SU-DHL-6 (cell line): ENCODE data around the gene WDR87.

ENCODE experiments used
- CTCF ChIP-seq: fragments of 200-600 bp; sonication (generic); IDR thresholded peaks from one replicate; pipeline ENCODE4 v1.5.1; 2017; ENCODE audit warnings: antibody characterized with exemption, mild to moderate bottlenecking, low read length, moderate library complexity; ENCODE audit not compliant: insufficient read depth, poor library complexity, severe bottlenecking
- EZH2phosphoT487 ChIP-seq: fragments of 200-600 bp; sonication (generic), shearing (Covaris generic); conservative IDR thresholded peaks from 2 replicates; pipeline ENCODE4 v1.6.1; 2018; ENCODE audit warnings: mild to moderate bottlenecking, antibody characterized with exemption, low read length, moderate library complexity, mixed read lengths

DNA sequence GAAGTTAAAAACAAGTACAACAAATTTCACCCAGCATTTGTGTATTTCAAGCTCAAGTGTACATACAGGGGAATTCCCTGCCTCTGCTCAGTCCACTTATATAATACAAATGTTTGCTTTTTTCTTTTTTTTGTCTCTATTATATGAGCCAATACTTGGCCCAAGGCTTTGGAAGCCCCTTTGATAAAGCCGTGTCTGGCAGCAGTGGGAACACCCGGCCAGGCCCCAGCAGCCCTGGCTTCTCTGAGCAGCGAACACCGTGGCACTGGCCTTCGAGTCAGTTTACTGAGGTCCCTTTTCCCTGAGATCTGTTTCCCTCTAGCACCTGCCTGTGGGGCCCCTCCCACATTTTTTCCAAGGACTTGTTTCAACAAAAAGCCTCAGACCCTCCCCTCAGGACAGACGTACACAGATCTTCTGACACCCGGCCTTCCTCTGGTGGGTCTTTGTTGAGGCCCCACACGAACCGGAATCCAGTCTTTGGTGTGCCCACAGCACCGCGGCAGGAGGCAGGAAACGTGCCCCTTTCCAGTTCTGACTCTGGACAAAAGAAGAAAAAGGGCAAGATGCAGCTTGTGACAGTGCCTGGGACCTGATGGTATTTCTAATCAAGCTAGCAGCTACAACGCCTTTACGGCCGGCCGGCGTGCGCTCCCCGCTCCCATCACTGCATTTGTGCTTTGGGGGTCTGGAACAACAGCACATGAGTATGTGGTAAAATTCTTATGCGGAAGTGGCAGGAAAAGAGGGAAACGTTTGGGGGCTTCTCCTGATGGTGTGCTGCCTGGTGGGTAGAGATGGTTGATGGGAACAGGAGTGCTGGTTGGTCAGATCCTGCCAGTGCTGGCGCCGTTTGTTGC lies 14.4 kb upstream of the WDR87 start:
- no peak for TF ChIP-seq CTCF
- TF ChIP-seq EZH2phosphoT487, result no peak
